Measurements from ENCODE around the gene MEIS2.

Gene MEIS2

DNA sequence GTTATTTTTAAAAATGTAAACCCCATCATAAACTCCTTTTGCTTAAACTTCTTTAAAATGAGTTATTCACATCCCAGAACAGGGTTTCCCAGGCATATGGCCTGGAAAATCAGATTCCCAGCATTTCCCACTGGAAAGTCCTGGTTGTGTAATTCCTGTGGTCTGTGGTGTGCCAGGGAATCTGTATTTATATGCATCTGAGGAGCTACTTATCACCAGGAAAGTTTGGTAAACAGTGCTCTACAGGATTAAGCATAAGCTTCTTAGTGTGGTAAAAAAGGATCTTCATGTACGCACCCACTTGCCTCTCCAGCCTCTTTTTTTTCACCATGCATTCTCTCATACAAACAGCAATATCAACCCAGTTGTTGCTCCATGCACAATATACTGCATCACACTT is 28.2 kb downstream of the MEIS2 start:
- DNase-seq: no peak

DNA sequence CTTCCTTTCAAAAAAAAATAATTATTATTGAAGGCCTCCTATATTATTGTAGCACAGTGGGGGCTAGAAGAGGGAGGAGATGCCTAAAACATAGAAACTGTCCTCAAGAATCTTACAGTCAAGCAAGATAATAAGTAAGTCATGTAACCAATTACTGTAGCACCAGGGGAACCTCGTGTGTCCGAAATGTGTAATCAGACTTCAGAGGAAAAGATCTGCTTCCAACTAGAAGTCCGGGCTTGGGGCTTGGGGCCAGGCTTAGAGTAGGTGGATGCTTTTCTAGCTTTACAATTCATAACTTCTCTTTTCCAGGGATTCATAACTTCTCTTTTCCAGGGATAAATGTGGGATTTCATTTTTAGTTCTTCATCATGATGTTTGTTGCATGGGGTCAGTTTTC is 29.2 kb downstream of the MEIS2 start:
- no peak for DNase-seq

DNA sequence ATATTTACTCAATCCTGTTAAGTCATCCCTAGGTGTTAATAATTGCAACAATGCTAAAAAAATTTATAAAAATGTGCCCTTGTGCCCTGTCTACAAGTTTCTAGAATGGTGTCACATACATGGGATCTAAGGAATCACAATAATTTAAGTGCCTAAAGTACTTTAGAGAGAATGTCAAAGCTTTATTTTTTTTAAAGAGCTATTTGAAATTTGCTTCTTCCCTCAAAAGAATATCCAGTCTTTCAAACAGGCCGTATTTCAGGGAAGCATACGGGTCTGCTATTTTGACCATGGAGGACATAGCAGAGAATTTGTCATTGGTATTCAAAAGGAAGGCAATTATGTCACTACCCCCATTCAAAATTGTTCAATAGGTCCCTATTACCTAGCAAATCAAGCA is 29.7 kb downstream of the MEIS2 start:
- DNase-seq: no peak

DNA sequence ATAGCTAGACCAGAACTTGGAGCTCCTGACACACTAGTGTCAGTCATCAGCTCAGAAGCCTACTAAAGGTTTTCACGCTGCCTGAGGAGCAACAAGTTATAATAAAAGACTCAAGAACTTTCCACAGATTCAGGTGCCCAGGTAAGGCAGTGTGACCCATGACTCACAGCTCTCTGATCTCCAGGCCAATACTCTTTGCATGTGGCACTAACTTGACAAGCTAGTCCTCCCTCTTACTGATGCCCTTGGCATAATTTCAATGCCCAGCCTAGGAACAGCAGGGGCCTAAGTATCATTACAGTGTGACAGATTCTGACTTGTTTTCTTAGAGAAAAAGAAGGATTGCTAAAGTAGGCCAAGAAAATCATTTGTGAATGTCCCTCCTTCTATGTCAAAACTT is 38.4 kb downstream of the MEIS2 start:
- DNase-seq: no peak

- no peak for DNase-seq
Observed at GRCh38 chr15:37059086-37059485, 41.3 kb downstream of the MEIS2 start.

GRCh38 chr15:37058316-37058985 is 41.9 kb downstream of the MEIS2 start:
- DNase-seq: no peak

DNA sequence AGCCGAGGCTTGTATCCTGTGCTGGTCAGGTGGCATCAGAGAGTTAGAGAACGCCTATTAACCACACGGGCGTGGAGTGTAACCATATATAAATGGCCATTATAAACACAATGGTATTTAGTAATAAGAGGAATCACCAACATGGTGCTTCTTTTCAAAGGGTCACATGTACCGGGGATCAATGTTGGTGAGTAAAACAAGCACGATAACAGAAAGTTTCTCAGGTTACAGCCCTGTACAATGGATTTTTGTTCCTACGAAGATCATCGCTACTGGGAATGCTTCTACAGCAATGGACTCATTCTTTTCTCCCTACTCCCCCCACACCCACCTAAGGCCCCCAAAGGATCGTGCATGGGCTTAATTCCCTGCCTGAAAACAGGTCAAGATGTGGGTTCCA is 42.5 kb downstream of the MEIS2 start:
- no peak for DNase-seq

DNA sequence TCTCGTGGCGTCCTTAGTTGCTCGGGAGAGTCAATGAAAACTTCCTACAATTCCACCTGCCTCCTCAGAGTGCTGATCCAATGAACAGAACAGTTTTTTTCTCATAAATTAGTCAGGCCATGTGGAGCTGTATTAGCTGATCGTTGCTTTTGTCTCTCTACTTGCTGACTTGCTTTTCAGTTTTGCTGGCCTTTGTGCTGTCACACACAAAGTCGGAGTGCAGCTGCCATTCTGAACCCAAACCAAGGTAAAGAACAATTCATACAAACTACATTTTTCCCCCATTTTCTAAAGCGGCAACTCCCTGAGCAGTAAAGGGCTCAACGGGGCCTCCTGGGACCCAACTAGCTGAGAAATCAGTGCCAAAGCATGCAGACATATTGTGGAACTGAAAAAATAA is 43.1 kb downstream of the MEIS2 start:
- DNase-seq: no peak

- DNase-seq: no peak
Observed at GRCh38 chr15:37056177-37057121, 43.9 kb downstream of the MEIS2 start.

DNA sequence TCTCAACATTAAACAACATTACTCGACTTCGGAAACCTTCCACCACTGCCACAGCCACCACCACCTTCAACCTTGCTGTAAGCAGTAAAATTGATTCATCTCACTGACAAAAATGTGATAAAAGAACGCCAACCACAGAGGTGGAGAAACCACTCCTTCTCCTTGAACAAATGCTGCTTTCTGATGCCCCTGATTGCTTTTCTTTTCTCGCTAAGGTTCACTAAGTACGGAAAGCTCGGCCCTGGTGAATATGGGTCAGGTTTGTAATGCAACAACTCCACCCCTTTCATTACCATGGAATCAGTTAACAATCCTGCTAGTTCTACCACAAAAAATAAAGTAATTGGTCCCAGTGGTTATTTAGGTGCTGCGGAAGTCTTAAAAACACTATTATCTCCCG is 44.9 kb downstream of the MEIS2 start:
- no peak for DNase-seq

DNA sequence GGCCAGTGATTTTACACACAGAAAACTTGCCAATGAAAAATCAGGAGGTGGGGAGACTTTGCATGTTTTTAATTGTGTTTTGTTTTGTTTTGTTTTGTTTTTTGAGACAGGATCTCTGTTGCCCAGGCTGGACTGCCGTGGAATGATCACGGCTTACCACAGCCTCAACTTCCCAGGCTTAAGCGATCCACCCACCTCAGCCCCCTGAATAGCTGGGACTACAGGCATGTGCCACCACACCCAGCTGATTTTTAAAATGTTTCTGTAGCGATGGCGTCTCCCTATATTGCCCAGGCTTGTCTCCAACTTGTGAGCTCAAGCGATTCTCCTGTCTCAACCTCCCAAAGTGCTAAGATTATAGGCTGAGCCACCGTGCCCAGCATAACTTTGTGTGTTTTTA is 46.0 kb downstream of the MEIS2 start:
- DNase-seq: no peak

- no peak for DNase-seq
Observed at GRCh38 chr15:37053166-37053565, 47.2 kb downstream of the MEIS2 start.

- DNase-seq: no peak
Observed at GRCh38 chr15:37050345-37050744, 50.0 kb downstream of the MEIS2 start.

DNA sequence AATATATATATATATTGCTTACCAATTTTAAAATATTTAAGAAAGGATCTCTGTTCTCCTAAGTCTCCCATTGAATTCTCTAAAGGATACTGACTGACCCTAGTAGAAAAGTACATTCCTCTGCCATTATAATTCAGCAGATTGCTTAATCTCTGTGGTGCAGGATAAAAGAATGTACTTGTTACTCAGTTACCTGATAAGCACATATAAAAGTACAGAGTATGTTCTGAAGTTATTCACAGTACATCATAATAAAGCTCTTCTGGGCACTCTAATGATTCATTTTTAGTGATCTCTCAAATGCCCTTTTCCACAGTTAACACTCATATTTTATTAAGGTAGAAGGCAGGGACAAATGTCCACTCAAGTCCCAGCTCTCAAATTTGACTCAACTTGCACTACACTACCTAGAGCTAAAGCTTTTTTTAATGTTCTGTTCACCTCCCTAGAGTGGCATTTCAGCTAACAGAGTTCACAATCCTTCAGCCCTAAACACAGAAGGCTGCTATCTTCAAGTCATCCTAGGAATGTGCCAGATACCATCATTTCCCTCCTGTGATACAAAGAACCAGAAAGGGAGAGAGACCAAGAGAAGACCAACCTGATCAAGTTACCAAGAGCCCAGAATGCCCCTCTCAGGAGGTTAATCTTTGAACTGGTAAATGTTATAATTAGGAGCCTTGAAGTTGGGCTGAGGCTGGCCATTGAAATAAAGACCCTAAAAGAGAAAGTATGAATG is 53.3 kb downstream of the MEIS2 start:
- DNase-seq: no peak

- no peak for DNase-seq
Observed at GRCh38 chr15:37045859-37046740, 54.2 kb downstream of the MEIS2 start.

GRCh38 chr15:37044915-37045648 is 55.3 kb downstream of the MEIS2 start:
- DNase-seq: no peak

- DNase-seq: no peak
Observed at GRCh38 chr15:37041836-37042235, 58.5 kb downstream of the MEIS2 start.

DNA sequence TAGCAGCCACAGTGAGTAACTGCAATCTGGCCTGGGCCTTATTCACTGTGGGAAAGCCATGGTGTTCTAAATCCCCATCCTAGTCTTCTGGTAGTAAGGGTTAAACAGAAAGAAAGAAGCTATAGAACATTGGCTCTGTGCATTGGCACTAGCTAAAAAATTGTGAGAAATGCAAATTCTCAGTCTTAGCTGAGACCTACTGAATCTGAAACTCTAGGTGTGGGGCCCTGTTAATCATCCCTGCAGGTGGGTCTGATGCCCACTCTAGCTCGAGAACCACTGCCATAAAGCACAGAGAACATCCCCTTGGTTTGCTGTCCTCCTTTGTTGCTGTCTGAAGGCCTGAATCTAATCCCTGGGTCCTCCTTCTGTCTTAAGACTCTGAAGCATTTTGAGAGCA is 59.3 kb downstream of the MEIS2 start:
- DNase-seq: no peak

DNA sequence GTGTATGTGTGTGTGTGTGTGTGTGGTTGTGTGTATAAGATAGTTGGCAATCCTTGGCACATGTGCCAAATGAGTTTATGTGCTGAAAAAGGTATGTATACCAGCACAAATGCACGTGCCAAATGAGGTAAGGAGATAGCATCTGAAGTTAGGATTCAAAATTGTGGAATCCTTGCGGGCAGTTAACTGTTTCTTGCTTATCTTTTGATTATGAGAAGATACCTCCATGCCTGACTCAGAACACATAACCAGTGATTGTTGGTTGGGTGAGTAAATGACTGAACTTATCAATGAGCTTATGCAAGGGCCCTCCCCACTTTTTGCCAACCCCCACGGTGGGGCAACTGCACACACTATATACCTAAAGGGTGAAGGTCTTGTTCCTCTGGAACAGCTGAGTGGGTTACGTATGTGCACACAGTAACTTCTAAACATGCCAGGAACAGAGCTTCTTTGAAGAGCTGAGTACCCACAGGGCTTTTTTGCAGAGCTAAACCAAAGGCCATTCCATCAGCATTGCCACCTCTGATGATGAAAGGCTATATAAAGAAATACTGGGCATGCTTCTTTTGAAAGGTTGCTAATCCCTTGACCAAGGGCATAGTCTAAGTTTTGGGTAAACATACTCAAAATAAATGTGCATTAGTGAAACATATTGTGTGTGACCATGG is 60.1 kb downstream of the MEIS2 start:
- no peak for DNase-seq

DNA sequence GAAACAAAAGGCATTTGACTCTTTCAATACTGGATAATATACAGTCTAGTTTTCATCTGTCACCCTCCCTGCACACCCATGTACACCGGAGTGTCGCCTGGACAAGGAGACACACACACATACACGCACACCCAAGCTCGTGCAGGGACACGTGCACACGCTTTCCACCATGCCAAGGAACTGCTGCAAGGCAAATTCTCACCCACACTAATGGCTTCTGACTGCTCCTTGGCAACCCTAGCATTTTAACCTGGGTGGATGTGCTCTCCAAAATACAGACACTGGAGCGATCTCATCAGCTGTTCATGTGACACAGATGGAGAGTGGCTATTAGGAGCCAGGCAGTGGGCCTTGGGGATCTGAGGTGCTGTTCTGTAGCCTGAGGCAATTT is 61.6 kb downstream of the MEIS2 start:
- peak; percentile 5 for DNase-seq

Measured in NCI-H526 treated with DMSO at 0.1 percent for 48 hours (cell line).